ENCODE results near the gene GPR31. TPM values are rescaled to one million over a fixed set of nuclear protein-coding genes. Genes with fewer than 3 reads are reported as not detected.

Gene GPR31
- polyA plus RNA-seq, 3 donors, result not detected

- DNase-seq, result peak in 1 of 3 donors; percentile 10
- TF ChIP-seq CTCF (IDR thresholded peaks at IDR 0.05), result no peak
- Histone ChIP-seq H3K4me1 (ENCODE audit: control insufficient read depth in 1 of 2, insufficient read depth in 2 of 2, low read length in 2 of 2) (peaks cover 11 to 12% of the 10 kb centered on the region in 2 donors), H2AFZ (ENCODE audit: insufficient read depth, low read depth, low read length, poor library complexity, severe bottlenecking) (peak overlapping the region; percentile 43), H3K9me3 (replicated peaks in 1 of 2; ENCODE audit: control insufficient read depth in 1 of 2, insufficient read depth in 1 of 2, low read length in 2 of 2) (peaks cover 0 to 6% of the 10 kb centered on the region in 2 donors), H3K4me3 (replicated peaks in 1 of 3; ENCODE audit: low read depth in 2 of 3, low read length in 3 of 3) (no peak overlapping the region), H3K27me3 (ENCODE audit: control insufficient read depth in 2 of 2, insufficient read depth in 2 of 2, low read length in 2 of 2) (no peaks in the 10 kb centered on the region), H3K4me2 (replicated peaks; ENCODE audit: extremely low read depth, low read length, poor library complexity, severe bottlenecking) (no peak overlapping the region), H4K20me1 (ENCODE audit: insufficient read depth, low read length) (no peaks in the 10 kb centered on the region), H3K9ac (ENCODE audit: insufficient read depth, low read length, poor library complexity, severe bottlenecking) (no peak overlapping the region), H3K36me3 (replicated peaks in 1 of 2; ENCODE audit: control insufficient read depth in 1 of 2, insufficient read depth in 2 of 2, low read length in 2 of 2) (no peaks in the 10 kb centered on the region), H3K27ac (ENCODE audit: low read depth in 1 of 2, low read length in 2 of 2) (no peak overlapping the region), H3K79me2 (ENCODE audit: insufficient read depth, low read length) (no peaks in the 10 kb centered on the region)
- Mint-ChIP-seq H3K4me1 (peaks cover 12% of the 10 kb centered on the region), H3K27me3 (ENCODE audit: low read depth in 3 of 3) (peaks cover 0 to 3% (median 2%) of the 10 kb centered on the region in 3 donors), H3K9me3 (peaks cover 0 to 5% (median 4%) of the 10 kb centered on the region in 7 donors), H3K4me3 (no peak overlapping the region), H3K36me3 (no peaks in the 10 kb centered on the region), H3K27ac (peak overlapping the region in 3 of 7 donors; percentile 51 to 71 (median 63))
- intact Hi-C loops (cut with micrococcal nuclease), result no loop called here
- no CpG with 5 or more reads among the region's 4 CpGs for WGBS (ENCODE audit: insufficient coverage)
Measured at GRCh38 chr6:167125410-167125809, 32.4 kb downstream of the GPR31 start.

GRCh38 chr6:167124753-167125152 is 33.0 kb downstream of the GPR31 start:
- H3K27me3 ChIP-seq (ENCODE audit: control insufficient read depth in 2 of 2, insufficient read depth in 2 of 2, low read length in 2 of 2), result no peaks in the 10 kb centered on the region
- no peaks in the 10 kb centered on the region for H3K36me3 ChIP-seq (replicated peaks in 1 of 2; ENCODE audit: control insufficient read depth in 1 of 2, insufficient read depth in 2 of 2, low read length in 2 of 2)
- no peak overlapping the region for H3K27ac ChIP-seq (ENCODE audit: low read depth in 1 of 2, low read length in 2 of 2)
- H2AFZ ChIP-seq (ENCODE audit: insufficient read depth, low read depth, low read length, poor library complexity, severe bottlenecking), result no peak overlapping the region
- H3K9ac ChIP-seq (ENCODE audit: insufficient read depth, low read length, poor library complexity, severe bottlenecking), result no peak overlapping the region
- H3K36me3 Mint-ChIP-seq, result no peaks in the 10 kb centered on the region
- WGBS (ENCODE audit: insufficient coverage), result 80% methylated on average over 5 of the region's 5 CpGs
- H3K79me2 ChIP-seq (ENCODE audit: insufficient read depth, low read length), result no peaks in the 10 kb centered on the region
- TF ChIP-seq CTCF (IDR thresholded peaks at IDR 0.05), result no peak
- H3K4me2 ChIP-seq (replicated peaks; ENCODE audit: extremely low read depth, low read length, poor library complexity, severe bottlenecking), result no peak overlapping the region
- no peaks in the 10 kb centered on the region for H4K20me1 ChIP-seq (ENCODE audit: insufficient read depth, low read length)
- peaks cover 0 to 5% (median 4%) of the 10 kb centered on the region in 7 donors for H3K9me3 Mint-ChIP-seq
- H3K27ac Mint-ChIP-seq, result no peak overlapping the region
- H3K4me3 Mint-ChIP-seq, result no peak overlapping the region
- H3K27me3 Mint-ChIP-seq (ENCODE audit: low read depth in 3 of 3), result peaks cover 0 to 2% (median 2%) of the 10 kb centered on the region in 3 donors
- no peak overlapping the region for H3K4me3 ChIP-seq (replicated peaks in 1 of 3; ENCODE audit: low read depth in 2 of 3, low read length in 3 of 3)
- H3K4me1 ChIP-seq (ENCODE audit: control insufficient read depth in 1 of 2, insufficient read depth in 2 of 2, low read length in 2 of 2), result peaks cover 12% of the 10 kb centered on the region in 2 donors
- intact Hi-C loops (cut with micrococcal nuclease), result no loop called here
- peaks cover 0 to 6% of the 10 kb centered on the region in 2 donors for H3K9me3 ChIP-seq (replicated peaks in 1 of 2; ENCODE audit: control insufficient read depth in 1 of 2, insufficient read depth in 1 of 2, low read length in 2 of 2)
- H3K4me1 Mint-ChIP-seq, result peaks cover 13% of the 10 kb centered on the region
- no peak for DNase-seq
